Activated CD4-positive, alpha-beta T cell treated with anti-CD3 and anti-CD28 coated beads, Interleukin-2, amount 10 ng/mL, durations not matched to agents 24 days and 14 days (primary cell): ENCODE measurements around the gene GMPR2. TPM values are rescaled to one million over a fixed set of nuclear protein-coding genes. Genes with fewer than 3 reads are reported as not detected.
A peak's percentile ranks its signal among the peaks of the same experiment; 100 is the strongest.
"Not testable (repeated sequence)": the region's sequence is repeated elsewhere in the genome, so short reads cannot be mapped to it uniquely, and the experiment has no call there.

Source experiments
- DNase-seq: peaks from one replicate; pipeline ENCODE4 v3.0.0; 2022
- H3K27ac Mint-ChIP-seq: one replicate; pipeline ENCODE4 v1.8.0; 2022; ENCODE audit warnings: mild to moderate bottlenecking, mixed read lengths
- H3K27me3 Mint-ChIP-seq: one replicate; pipeline ENCODE4 v1.8.0; 2022; ENCODE audit warnings: mixed read lengths
- H3K36me3 Mint-ChIP-seq: one replicate; pipeline ENCODE4 v1.8.0; 2022; ENCODE audit warnings: low read depth, mild to moderate bottlenecking, mixed read lengths
- H3K4me1 Mint-ChIP-seq: one replicate; pipeline ENCODE4 v1.8.0; 2021; ENCODE audit warnings: mixed read lengths
- H3K4me3 Mint-ChIP-seq: one replicate; pipeline ENCODE4 v1.8.0; 2022; ENCODE audit warnings: mild to moderate bottlenecking, moderate library complexity, mixed read lengths
- H3K9me3 Mint-ChIP-seq: one replicate; pipeline ENCODE4 v1.8.0; 2021; ENCODE audit warnings: mixed read lengths
- intact Hi-C: fragments of 100-400 bp; cut with micrococcal nuclease; formaldehyde crosslinking; loops from one replicate; pipeline ENCODE4 v1.15.1; 2023
- total RNA-seq: library from RNA; stranded (reverse); gene quantifications from 2 replicates; pipeline ENCODE4 v1.2.3, GENCODE V29; 2022

The GMPR2 gene
- total RNA-seq, 1 donor from 2014 or later, result 32.4 TPM

GRCh38 chr14:24243336-24243836, 10.7 kb downstream of the GMPR2 start:
- DNase-seq, result peak; percentile 71
- Mint-ChIP-seq H3K4me1 (peaks cover 59% of the 10 kb centered on the region), H3K9me3 (no peaks in the 10 kb centered on the region), H3K27ac (peak overlapping the region; percentile 100), H3K4me3 (peak overlapping the region; percentile 99), H3K36me3 (peaks cover 32% of the 10 kb centered on the region), H3K27me3 (no peaks in the 10 kb centered on the region)
- intact Hi-C loops, result loop anchor here (1.0 to 2.0 kb wide), 3 partner anchors 54 to 89 kb away; no protein-coding TSS in a partner anchor

DNA sequence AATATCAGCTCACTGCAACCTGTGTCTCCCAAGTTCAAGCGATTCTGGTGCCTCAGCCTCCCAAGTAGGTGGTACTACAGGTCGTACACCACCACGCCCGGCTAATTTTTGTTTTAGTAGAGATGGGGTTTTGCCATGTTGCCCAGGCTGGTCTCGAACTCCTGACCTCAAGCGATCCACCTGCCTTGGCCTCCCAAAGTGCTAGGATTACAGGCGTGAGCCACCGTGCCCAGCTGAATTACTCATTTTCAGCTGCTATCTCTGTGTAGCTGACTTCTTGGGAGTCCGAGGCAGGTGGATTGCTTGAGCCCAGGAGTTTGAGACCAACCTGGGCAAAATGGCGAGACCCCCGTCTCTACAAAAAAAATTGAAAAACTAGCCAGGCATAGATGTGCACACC, 12.6 kb downstream of the GMPR2 start:
- H3K4me3 Mint-ChIP-seq, H3K27ac Mint-ChIP-seq: not testable (repeated sequence)

DNA sequence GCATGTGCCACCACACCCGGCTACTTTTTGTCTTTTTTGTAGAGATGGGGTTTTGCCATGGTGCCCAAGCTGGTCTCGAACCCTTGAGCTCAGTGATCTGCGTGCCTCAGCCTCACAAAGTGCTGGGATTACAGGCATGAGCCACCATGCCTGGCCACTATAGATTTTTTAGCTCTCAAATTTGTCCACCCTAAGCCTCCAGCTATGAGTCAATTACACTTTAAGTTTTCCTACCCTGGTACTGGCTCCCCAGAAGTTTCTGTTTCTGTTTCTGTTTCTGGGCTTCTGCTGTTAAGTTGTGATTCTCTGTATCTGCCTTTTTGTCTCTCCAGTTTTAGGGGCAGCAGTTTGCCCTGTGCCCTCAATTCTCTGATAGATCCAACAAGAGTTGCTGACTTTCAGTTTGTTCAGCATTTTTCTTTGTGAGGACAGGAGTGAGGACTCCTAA, 14.1 kb downstream of the GMPR2 start:
- H3K27ac Mint-ChIP-seq, result peak overlapping the region; percentile 94
- no peaks in the 10 kb centered on the region for H3K9me3 Mint-ChIP-seq
- peak overlapping the region; percentile 70 for H3K4me3 Mint-ChIP-seq
- H3K27me3 Mint-ChIP-seq, result no peaks in the 10 kb centered on the region
- peaks cover 62% of the 10 kb centered on the region for H3K4me1 Mint-ChIP-seq
- intact Hi-C loops, result loop anchor here (1.0 to 2.0 kb wide), 2 partner anchors 28 to 42 kb away; no protein-coding TSS in a partner anchor
- DNase-seq, result peak; percentile 85
- peaks cover 10% of the 10 kb centered on the region for H3K36me3 Mint-ChIP-seq

More for the DNA sequence above, 12.6 kb downstream of the GMPR2 start:
- Mint-ChIP-seq H3K4me1 (peaks cover 56% of the 10 kb centered on the region), H3K36me3 (peaks cover 16% of the 10 kb centered on the region)
- DNase-seq, H3K27me3 Mint-ChIP-seq, H3K9me3 Mint-ChIP-seq, intact Hi-C loops: not testable (repeated sequence)

DNA sequence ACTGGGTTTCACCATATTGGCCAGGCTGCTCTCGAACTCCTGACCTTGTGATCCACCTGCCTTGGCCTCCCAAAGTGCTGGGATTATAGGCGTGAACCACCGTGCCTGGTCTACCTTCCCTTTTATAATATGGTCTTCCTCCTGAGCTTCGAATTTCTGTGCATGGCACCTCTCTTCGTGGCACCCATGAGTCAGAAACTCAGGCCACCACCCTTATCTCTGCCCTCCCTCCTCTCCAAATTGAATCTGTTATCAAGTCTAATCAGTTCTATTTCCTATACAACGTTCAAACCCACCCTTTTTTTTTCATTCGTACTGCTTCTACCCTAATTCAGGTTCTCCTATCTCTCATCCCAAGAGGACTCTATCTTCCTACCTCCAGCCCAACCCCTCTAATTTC, 14.7 kb downstream of the GMPR2 start:
- Mint-ChIP-seq H3K9me3 (no peaks in the 10 kb centered on the region), H3K4me1 (peaks cover 60% of the 10 kb centered on the region), H3K4me3 (peak overlapping the region; percentile 59), H3K27me3 (no peaks in the 10 kb centered on the region), H3K36me3 (peaks cover 8% of the 10 kb centered on the region), H3K27ac (peak overlapping the region; percentile 83)
- intact Hi-C loops, result loop anchor here (1.0 to 2.0 kb wide), 2 partner anchors 27 to 41 kb away; no protein-coding TSS in a partner anchor
- DNase-seq, result no peak

- Mint-ChIP-seq H3K36me3 (peaks cover 13% of the 10 kb centered on the region), H3K27me3 (no peaks in the 10 kb centered on the region), H3K27ac (peak overlapping the region; percentile 85), H3K4me3 (peak overlapping the region; percentile 58), H3K9me3 (no peaks in the 10 kb centered on the region), H3K4me1 (peaks cover 46% of the 10 kb centered on the region)
- intact Hi-C loops, result no loop called here
- DNase-seq, result no peak
Observed at GRCh38 chr14:24249230-24250021, 16.7 kb downstream of the GMPR2 start.

GRCh38 chr14:24250354-24250753, 17.6 kb downstream of the GMPR2 start:
- H3K36me3 Mint-ChIP-seq, result peaks cover 14% of the 10 kb centered on the region
- peak overlapping the region; percentile 85 for H3K27ac Mint-ChIP-seq
- peaks cover 42% of the 10 kb centered on the region for H3K4me1 Mint-ChIP-seq
- intact Hi-C loops, result no loop called here
- no peaks in the 10 kb centered on the region for H3K27me3 Mint-ChIP-seq
- DNase-seq, result no peak
- H3K9me3 Mint-ChIP-seq, result no peaks in the 10 kb centered on the region
- H3K4me3 Mint-ChIP-seq, result peak overlapping the region; percentile 65

GRCh38 chr14:24251880-24252288, 19.2 kb downstream of the GMPR2 start:
- H3K27me3 Mint-ChIP-seq, result no peaks in the 10 kb centered on the region
- no peaks in the 10 kb centered on the region for H3K9me3 Mint-ChIP-seq
- peaks cover 40% of the 10 kb centered on the region for H3K4me1 Mint-ChIP-seq
- H3K4me3 Mint-ChIP-seq, result no peak overlapping the region
- intact Hi-C loops, result no loop called here
- peaks cover 14% of the 10 kb centered on the region for H3K36me3 Mint-ChIP-seq
- no peak overlapping the region for H3K27ac Mint-ChIP-seq
- DNase-seq, result no peak

GRCh38 chr14:24252289-24253124, 19.8 kb downstream of the GMPR2 start:
- peaks cover 15% of the 10 kb centered on the region for H3K36me3 Mint-ChIP-seq
- H3K9me3 Mint-ChIP-seq, result no peaks in the 10 kb centered on the region
- peaks cover 36% of the 10 kb centered on the region for H3K4me1 Mint-ChIP-seq
- H3K27ac Mint-ChIP-seq, result no peak overlapping the region
- intact Hi-C loops, result no loop called here
- DNase-seq, result no peak
- H3K27me3 Mint-ChIP-seq, result no peaks in the 10 kb centered on the region
- H3K4me3 Mint-ChIP-seq, result no peak overlapping the region

GRCh38 chr14:24253936-24254335, 21.2 kb downstream of the GMPR2 start:
- Mint-ChIP-seq H3K36me3 (peaks cover 15% of the 10 kb centered on the region), H3K27me3 (no peaks in the 10 kb centered on the region), H3K9me3 (no peaks in the 10 kb centered on the region), H3K27ac (no peak overlapping the region), H3K4me3 (no peak overlapping the region), H3K4me1 (peaks cover 26% of the 10 kb centered on the region)
- intact Hi-C loops, result no loop called here
- no peak for DNase-seq

GRCh38 chr14:24254630-24255392, 22.1 kb downstream of the GMPR2 start:
- intact Hi-C loops, result no loop called here
- Mint-ChIP-seq H3K27ac (no peak overlapping the region), H3K9me3 (no peaks in the 10 kb centered on the region), H3K27me3 (no peaks in the 10 kb centered on the region), H3K36me3 (peaks cover 13% of the 10 kb centered on the region), H3K4me3 (no peak overlapping the region), H3K4me1 (peaks cover 20% of the 10 kb centered on the region)
- DNase-seq, result no peak

- intact Hi-C loops, result no loop called here
- H3K27me3 Mint-ChIP-seq, result no peaks in the 10 kb centered on the region
- no peak for DNase-seq
- no peak overlapping the region for H3K27ac Mint-ChIP-seq
- H3K4me1 Mint-ChIP-seq, result peaks cover 14% of the 10 kb centered on the region
- H3K4me3 Mint-ChIP-seq, result no peak overlapping the region
- H3K9me3 Mint-ChIP-seq, result no peaks in the 10 kb centered on the region
- H3K36me3 Mint-ChIP-seq, result peaks cover 12% of the 10 kb centered on the region
Observed at GRCh38 chr14:24255438-24255837, 22.7 kb downstream of the GMPR2 start.

GRCh38 chr14:24255931-24256711, 23.4 kb downstream of the GMPR2 start:
- no peaks in the 10 kb centered on the region for H3K27me3 Mint-ChIP-seq

DNA sequence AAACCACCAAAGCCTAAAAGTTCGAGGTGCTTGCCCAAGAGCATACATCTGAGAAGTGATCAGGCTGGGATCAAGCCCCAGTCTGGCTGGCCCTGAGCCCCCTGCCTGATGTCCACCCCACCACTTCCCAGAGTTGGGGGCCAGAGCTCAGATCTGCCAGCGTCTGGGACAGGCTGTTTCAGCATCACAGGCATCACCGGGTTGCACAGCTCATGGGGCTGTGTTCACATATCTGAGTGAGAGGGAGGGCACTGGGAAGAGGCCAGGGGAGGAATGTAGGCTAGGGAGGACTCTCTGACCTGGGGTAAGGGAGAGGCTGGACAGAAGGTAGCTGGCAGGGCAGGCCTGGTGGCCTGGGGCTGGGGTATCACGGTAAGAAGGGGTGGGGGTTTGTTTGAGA, 24.2 kb downstream of the GMPR2 start:
- no peaks in the 10 kb centered on the region for H3K4me1 Mint-ChIP-seq
- H3K27me3 Mint-ChIP-seq, result no peaks in the 10 kb centered on the region
- DNase-seq, result no peak
- H3K27ac Mint-ChIP-seq, result no peak overlapping the region
- H3K9me3 Mint-ChIP-seq, result no peaks in the 10 kb centered on the region
- peaks cover 11% of the 10 kb centered on the region for H3K36me3 Mint-ChIP-seq
- intact Hi-C loops, result no loop called here
- H3K4me3 Mint-ChIP-seq, result no peak overlapping the region

More at GRCh38 chr14:24255931-24256711, 23.4 kb downstream of the GMPR2 start:
- no peak for DNase-seq
- Mint-ChIP-seq H3K4me1 (peaks cover 7% of the 10 kb centered on the region), H3K36me3 (peaks cover 11% of the 10 kb centered on the region), H3K4me3 (no peak overlapping the region), H3K9me3 (no peaks in the 10 kb centered on the region), H3K27ac (no peak overlapping the region)
- intact Hi-C loops, result no loop called here
